ENCODE data around the gene WDR37. TPM values are rescaled to one million over a fixed set of nuclear protein-coding genes. Genes with fewer than 3 reads are reported as not detected.

WDR37 gene
- total RNA-seq, 6 experiments from 2014 or later: 5.8 to 9.7 (median 8.3) TPM

GRCh38 chr10:1169981-1170866 is 114.0 kb downstream of the WDR37 start:
- intact Hi-C loops (cut with DNase I): no loop called here
- Histone ChIP-seq H3K4me1 (no peaks in the 10 kb centered on the region), H3K4me3 (no peak overlapping the region), H3K9me3 (no peaks in the 10 kb centered on the region), H3K27me3 (no peaks in the 10 kb centered on the region), H3K27ac (no peak overlapping the region), H3K36me3 (no peaks in the 10 kb centered on the region)
- DNase-seq (peak in 1 of 3 donors; percentile 13), ATAC-seq (no peak)
- WGBS (ENCODE audit: insufficient coverage, low coverage, low lambda C conversion rate, missing lambda C conversion rate): 50% methylated on average over 12 of the region's 22 CpGs
- TF ChIP-seq CTCF (IDR thresholded peaks at IDR 0.05): no peak
- no peak for TF ChIP-seq POLR2A (IDR thresholded peaks at IDR 0.05)

GRCh38 chr10:1170867-1171180 is 114.6 kb downstream of the WDR37 start:
- intact Hi-C loops (cut with DNase I): no loop called here

GRCh38 chr10:1171182-1171581 is 115.0 kb downstream of the WDR37 start:
- no peaks in the 10 kb centered on the region for H3K9me3 ChIP-seq
- intact Hi-C loops (cut with DNase I): no loop called here
- no peaks in the 10 kb centered on the region for H3K36me3 ChIP-seq
- TF ChIP-seq CTCF (IDR thresholded peaks at IDR 0.05) (no peak), POLR2A (IDR thresholded peaks at IDR 0.05) (no peak)
- no peak for DNase-seq
- 30% methylated on average over 3 of the region's 4 CpGs for WGBS (ENCODE audit: insufficient coverage, low coverage, low lambda C conversion rate, missing lambda C conversion rate)
- no peak overlapping the region for H3K4me3 ChIP-seq
- no peak for ATAC-seq
- H3K27ac ChIP-seq: no peak overlapping the region
- no peaks in the 10 kb centered on the region for H3K27me3 ChIP-seq
- no peaks in the 10 kb centered on the region for H3K4me1 ChIP-seq

More at GRCh38 chr10:1170867-1171180, 114.6 kb downstream of the WDR37 start:
- no peaks in the 10 kb centered on the region for H3K36me3 ChIP-seq
- no peaks in the 10 kb centered on the region for H3K9me3 ChIP-seq
- 88% methylated on average over 7 of the region's 13 CpGs for WGBS (ENCODE audit: insufficient coverage, low coverage, low lambda C conversion rate, missing lambda C conversion rate)
- ATAC-seq: no peak
- peak in 2 of 3 donors; percentile 10 to 37 for DNase-seq
- H3K27me3 ChIP-seq: no peaks in the 10 kb centered on the region
- no peaks in the 10 kb centered on the region for H3K4me1 ChIP-seq
- TF ChIP-seq POLR2A (IDR thresholded peaks at IDR 0.05) (no peak), CTCF (IDR thresholded peaks at IDR 0.05) (no peak)
- H3K4me3 ChIP-seq: no peak overlapping the region
- no peak overlapping the region for H3K27ac ChIP-seq

- Histone ChIP-seq H3K4me1 (no peaks in the 10 kb centered on the region), H3K4me3 (no peak overlapping the region), H3K9me3 (no peaks in the 10 kb centered on the region), H3K27me3 (no peaks in the 10 kb centered on the region), H3K36me3 (no peaks in the 10 kb centered on the region), H3K27ac (no peak overlapping the region)
- TF ChIP-seq CTCF (IDR thresholded peaks at IDR 0.05) (no peak), POLR2A (IDR thresholded peaks at IDR 0.05) (no peak)
- intact Hi-C loops (cut with DNase I): no loop called here
- DNase-seq: peak in 2 of 3 donors; percentile 7 to 40
- no peak for ATAC-seq
- WGBS (ENCODE audit: insufficient coverage, low coverage, low lambda C conversion rate, missing lambda C conversion rate): 52% methylated on average over 4 of the region's 9 CpGs
Measured at GRCh38 chr10:1171586-1171985, 115.4 kb downstream of the WDR37 start.

Measured in right lobe of liver (tissue), 6 donors.